ENCODE measurements around the gene TEAD3.

DNA sequence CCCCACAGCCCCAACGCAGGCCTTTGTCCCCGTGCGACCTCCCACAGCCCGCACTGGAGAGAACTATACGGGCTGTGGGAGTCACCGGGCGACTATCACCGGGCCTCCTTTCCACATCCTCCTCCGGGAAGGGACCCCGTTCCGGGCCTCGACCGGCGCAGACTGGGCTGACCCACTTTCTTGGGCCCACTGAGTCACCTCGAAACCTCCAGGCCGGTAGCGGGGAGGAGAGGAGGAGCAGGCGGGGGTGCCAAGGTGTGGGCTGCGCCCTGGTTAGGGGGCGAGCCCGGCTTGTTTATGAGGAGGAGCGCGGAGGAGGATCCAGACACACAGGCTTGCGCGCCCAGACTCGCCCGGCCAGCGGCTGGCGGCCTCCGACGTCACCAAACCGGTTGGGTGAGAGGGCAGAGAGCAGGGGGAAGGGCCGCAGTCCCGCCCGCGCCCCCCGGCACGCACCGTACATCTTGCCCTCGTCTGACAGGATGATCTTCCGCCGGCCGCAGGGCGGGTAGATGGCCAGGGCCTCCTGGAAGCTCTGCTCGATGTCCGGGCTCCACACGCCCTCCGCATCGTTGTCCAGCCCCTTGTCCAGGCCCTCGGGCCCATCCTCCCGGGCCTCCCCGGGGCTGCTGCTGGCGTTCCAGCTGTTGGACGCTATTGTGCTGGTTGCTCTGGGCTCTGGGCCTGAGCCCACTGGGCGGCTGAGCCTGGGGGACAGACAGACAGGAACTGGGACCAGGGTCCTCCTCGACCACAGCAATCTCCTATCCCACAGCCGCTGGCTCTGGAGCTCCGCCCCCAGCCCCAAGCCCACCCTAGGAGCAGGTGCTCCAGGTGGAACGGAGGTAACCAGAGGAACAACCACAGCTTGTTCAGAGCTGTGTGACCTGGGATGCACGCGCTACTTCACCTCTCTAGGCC is 10.6 kb downstream of the TEAD3 start:
- TF ChIP-seq, protein P1, sequence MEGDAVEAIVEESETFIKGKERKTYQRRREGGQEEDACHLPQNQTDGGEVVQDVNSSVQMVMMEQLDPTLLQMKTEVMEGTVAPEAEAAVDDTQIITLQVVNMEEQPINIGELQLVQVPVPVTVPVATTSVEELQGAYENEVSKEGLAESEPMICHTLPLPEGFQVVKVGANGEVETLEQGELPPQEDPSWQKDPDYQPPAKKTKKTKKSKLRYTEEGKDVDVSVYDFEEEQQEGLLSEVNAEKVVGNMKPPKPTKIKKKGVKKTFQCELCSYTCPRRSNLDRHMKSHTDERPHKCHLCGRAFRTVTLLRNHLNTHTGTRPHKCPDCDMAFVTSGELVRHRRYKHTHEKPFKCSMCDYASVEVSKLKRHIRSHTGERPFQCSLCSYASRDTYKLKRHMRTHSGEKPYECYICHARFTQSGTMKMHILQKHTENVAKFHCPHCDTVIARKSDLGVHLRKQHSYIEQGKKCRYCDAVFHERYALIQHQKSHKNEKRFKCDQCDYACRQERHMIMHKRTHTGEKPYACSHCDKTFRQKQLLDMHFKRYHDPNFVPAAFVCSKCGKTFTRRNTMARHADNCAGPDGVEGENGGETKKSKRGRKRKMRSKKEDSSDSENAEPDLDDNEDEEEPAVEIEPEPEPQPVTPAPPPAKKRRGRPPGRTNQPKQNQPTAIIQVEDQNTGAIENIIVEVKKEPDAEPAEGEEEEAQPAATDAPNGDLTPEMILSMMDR (conservative IDR thresholded peaks at IDR 0.05; ENCODE audit: low read length) = no peak
- TF ChIP-seq EZH2phosphoT487 (IDR thresholded peaks at IDR 0.05; ENCODE audit: borderline replicate concordance, low read depth, low read length) = no peak
